IMR-90 (cell line): ENCODE measurements around the gene GATD1.
"Not testable (repeated sequence)": the region's sequence is repeated elsewhere in the genome, so short reads cannot be mapped to it uniquely, and the experiment has no call there.

Experiments
- BHLHE40 ChIP-seq: fragments of 150-350 bp; IDR thresholded peaks from 2 replicates; pipeline ENCODE4 v1.6.1; 2016; ENCODE audit warnings: mild to moderate bottlenecking, low read depth, low read length
- CEBPB ChIP-seq: IDR thresholded peaks from 2 replicates; pipeline ENCODE4 v1.6.1; 2012; ENCODE audit warnings: low read depth, low read length, improper control_type of control experiment
- CTCF ChIP-seq: conservative IDR thresholded peaks from 2 replicates; pipeline ENCODE4 v1.5.1; 2012; ENCODE audit warnings: mild to moderate bottlenecking, low read depth, low read length, improper control_type of control experiment
- ELK1 ChIP-seq: fragments of 150-350 bp; IDR thresholded peaks from 2 replicates; pipeline ENCODE4 v1.6.1; 2016; ENCODE audit warnings: low read depth, mild to moderate bottlenecking, low read length, moderate library complexity, borderline replicate concordance
- FOS ChIP-seq: fragments of 150-350 bp; IDR thresholded peaks from 2 replicates; pipeline ENCODE4 v1.6.1; 2016; ENCODE audit warnings: low read depth, low read length
- MXI1 ChIP-seq: IDR thresholded peaks from 2 replicates; pipeline ENCODE4 v1.6.1; 2012; ENCODE audit warnings: low read depth, mild to moderate bottlenecking, low read length, moderate library complexity, borderline replicate concordance
- POLR2A ChIP-seq: IDR thresholded peaks from 2 replicates; pipeline ENCODE4 v1.6.1; 2012; ENCODE audit warnings: mild to moderate bottlenecking, low read depth, low read length
- RFX5 ChIP-seq: IDR thresholded peaks from 2 replicates; pipeline ENCODE4 v1.8.0; 2012; ENCODE audit warnings: low read depth, mild to moderate bottlenecking, low read length, moderate library complexity

GRCh38 chr11:737899-738298 lies 39.4 kb downstream of the GATD1 start:
- not testable (repeated sequence) for TF ChIP-seq CEBPB, CTCF, POLR2A, BHLHE40, FOS, RFX5, MXI1, ELK1
